ENCODE data around the gene EBI3. TPM values are rescaled to one million over a fixed set of nuclear protein-coding genes. Genes with fewer than 3 reads are reported as not detected.
A peak's percentile ranks its signal among the peaks of the same experiment; 100 is the strongest.
"Not testable (repeated sequence)": the region's sequence is repeated elsewhere in the genome, so short reads cannot be mapped to it uniquely, and the experiment has no call there.

Gene EBI3
- total RNA-seq, 2 experiments from 2014 or later: 0.27 to 1.2 TPM

GRCh38 chr19:4258181-4258580, 28.9 kb downstream of the EBI3 start:
- H3K27ac Mint-ChIP-seq: no peak overlapping the region
- H3K27me3 Mint-ChIP-seq: no peaks in the 10 kb centered on the region
- POLR2A ChIA-PET: no interaction called here
- H3K9me3 Mint-ChIP-seq: peaks cover 8% of the 10 kb centered on the region
- DNase-seq: no peak
- H3K4me1 Mint-ChIP-seq: peaks cover 4% of the 10 kb centered on the region
- CTCF ChIA-PET: interaction anchor here (1.2 kb wide), 1 partner anchor 9 kb away, joined by 3 read pairs; no protein-coding TSS in a partner anchor
- H3K36me3 Mint-ChIP-seq (ENCODE audit: low read depth): peaks cover 46% of the 10 kb centered on the region
- no peak overlapping the region for H3K4me3 Mint-ChIP-seq

GRCh38 chr19:4260613-4261191, 31.4 kb downstream of the EBI3 start:
- Mint-ChIP-seq H3K36me3 (ENCODE audit: low read depth) (peaks cover 31% of the 10 kb centered on the region), H3K27ac (no peak overlapping the region), H3K9me3 (no peaks in the 10 kb centered on the region), H3K27me3 (no peaks in the 10 kb centered on the region), H3K4me1 (peaks cover 19% of the 10 kb centered on the region), H3K4me3 (no peak overlapping the region)
- ChIA-PET POLR2A (no interaction called here), CTCF (interaction anchor here (0.6 kb wide), 1 partner anchor 33 kb away, joined by 4 read pairs; no protein-coding TSS in a partner anchor)
- DNase-seq: no peak

GRCh38 chr19:4264812-4265211, 35.5 kb downstream of the EBI3 start:
- CTCF ChIA-PET: interaction anchor here (0.6 to 2.4 kb wide), 3 partner anchors 8 to 504 kb away, joined by 3 to 6 read pairs (median 3); partner anchors contain the start of gene SH3GL1
- Mint-ChIP-seq H3K9me3 (no peaks in the 10 kb centered on the region), H3K4me1 (peaks cover 37% of the 10 kb centered on the region), H3K27ac (peak overlapping the region; percentile 83), H3K36me3 (ENCODE audit: low read depth) (peaks cover 37% of the 10 kb centered on the region), H3K4me3 (peak overlapping the region; percentile 30), H3K27me3 (no peaks in the 10 kb centered on the region)
- no peak for DNase-seq
- POLR2A ChIA-PET: no interaction called here

GRCh38 chr19:4266253-4267000, 37.1 kb downstream of the EBI3 start:
- Mint-ChIP-seq H3K4me3 (no peak overlapping the region), H3K36me3 (ENCODE audit: low read depth) (peaks cover 33% of the 10 kb centered on the region)
- DNase-seq: no peak

GRCh38 chr19:4267101-4267900, 38.0 kb downstream of the EBI3 start:
- ChIA-PET CTCF (interaction anchor here (0.6 to 3.1 kb wide), 29 partner anchors 8 to 268 kb away, joined by 3 to 33 read pairs (median 5); partner anchors contain the start of genes CHAF1A, HDGFL2, MPND and PLIN5), POLR2A (interaction anchor here (0.6 to 1.0 kb wide), 2 partner anchors 78 to 85 kb away, joined by 3 read pairs; no protein-coding TSS in a partner anchor)
- Mint-ChIP-seq H3K36me3 (ENCODE audit: low read depth) (peaks cover 39% of the 10 kb centered on the region), H3K4me3 (no peak overlapping the region), H3K4me1 (peaks cover 35% of the 10 kb centered on the region), H3K27me3 (no peaks in the 10 kb centered on the region), H3K27ac (no peak overlapping the region), H3K9me3 (no peaks in the 10 kb centered on the region)
- peak; percentile 74 for DNase-seq

More at GRCh38 chr19:4266253-4267000, 37.1 kb downstream of the EBI3 start:
- H3K27me3 Mint-ChIP-seq: no peaks in the 10 kb centered on the region
- CTCF ChIA-PET: interaction anchor here (0.6 to 3.1 kb wide), 29 partner anchors 8 to 268 kb away, joined by 3 to 33 read pairs (median 5); partner anchors contain the start of genes CHAF1A, HDGFL2, MPND and PLIN5
- H3K4me1 Mint-ChIP-seq: peaks cover 35% of the 10 kb centered on the region
- POLR2A ChIA-PET: interaction anchor here (1.0 kb wide), 1 partner anchor 86 kb away, joined by 3 read pairs; no protein-coding TSS in a partner anchor
- H3K27ac Mint-ChIP-seq: no peak overlapping the region
- H3K9me3 Mint-ChIP-seq: no peaks in the 10 kb centered on the region

- ChIA-PET CTCF (interaction anchor here (0.7 to 3.1 kb wide), 15 partner anchors 9 to 267 kb away, joined by 3 to 33 read pairs (median 6); partner anchors contain the start of genes CHAF1A, MPND, PLIN5 and SH3GL1), POLR2A (no interaction called here)
- Mint-ChIP-seq H3K4me3 (no peak overlapping the region), H3K27ac (no peak overlapping the region), H3K36me3 (ENCODE audit: low read depth) (peaks cover 39% of the 10 kb centered on the region), H3K9me3 (no peaks in the 10 kb centered on the region), H3K27me3 (no peaks in the 10 kb centered on the region), H3K4me1 (peaks cover 34% of the 10 kb centered on the region)
- DNase-seq: no peak
Measured at GRCh38 chr19:4267901-4268815, 38.8 kb downstream of the EBI3 start.

GRCh38 chr19:4268816-4269430, 39.6 kb downstream of the EBI3 start:
- Mint-ChIP-seq H3K27me3 (no peaks in the 10 kb centered on the region), H3K27ac (no peak overlapping the region), H3K36me3 (ENCODE audit: low read depth) (peaks cover 36% of the 10 kb centered on the region), H3K9me3 (no peaks in the 10 kb centered on the region), H3K4me3 (no peak overlapping the region), H3K4me1 (peaks cover 30% of the 10 kb centered on the region)
- POLR2A ChIA-PET: no interaction called here
- DNase-seq: no peak
- CTCF ChIA-PET: interaction anchor here (1.3 to 3.1 kb wide), 3 partner anchors 10 to 255 kb away, joined by 3 to 33 read pairs (median 18); partner anchors contain the start of genes CHAF1A and SH3GL1

- Mint-ChIP-seq H3K27me3 (peaks cover 3% of the 10 kb centered on the region), H3K27ac (peak overlapping the region; percentile 41), H3K4me1 (no peaks in the 10 kb centered on the region), H3K36me3 (ENCODE audit: low read depth) (peaks cover 14% of the 10 kb centered on the region), H3K9me3 (no peaks in the 10 kb centered on the region), H3K4me3 (no peak overlapping the region)
- no peak for DNase-seq
- ChIA-PET CTCF (no interaction called here), POLR2A (no interaction called here)
Measured at GRCh38 chr19:4272894-4273293, 43.6 kb downstream of the EBI3 start.

- H3K27ac Mint-ChIP-seq; DNase-seq; H3K36me3 Mint-ChIP-seq (ENCODE audit: low read depth); POLR2A ChIA-PET; H3K9me3 Mint-ChIP-seq; H3K4me1 Mint-ChIP-seq; H3K4me3 Mint-ChIP-seq: not testable (repeated sequence)
- peaks cover 10% of the 10 kb centered on the region for H3K27me3 Mint-ChIP-seq
- CTCF ChIA-PET: interaction anchor here (0.6 to 1.2 kb wide), 4 partner anchors 11 to 602 kb away, joined by 3 to 5 read pairs (median 3); no protein-coding TSS in a partner anchor
Measured at GRCh38 chr19:4274321-4274686, 45.0 kb downstream of the EBI3 start.

- DNase-seq: no peak
- ChIA-PET POLR2A (no interaction called here), CTCF (interaction anchor here (0.8 to 5.9 kb wide), 3 partner anchors 10 to 75 kb away, joined by 3 to 21 read pairs (median 3); no protein-coding TSS in a partner anchor)
- peaks cover 27% of the 10 kb centered on the region for H3K27me3 Mint-ChIP-seq
- H3K27ac Mint-ChIP-seq: no peak overlapping the region
- peaks cover under 1% of the 10 kb centered on the region for H3K36me3 Mint-ChIP-seq (ENCODE audit: low read depth)
- no peaks in the 10 kb centered on the region for H3K9me3 Mint-ChIP-seq
- no peak overlapping the region for H3K4me3 Mint-ChIP-seq
- peaks cover 2% of the 10 kb centered on the region for H3K4me1 Mint-ChIP-seq
Measured at GRCh38 chr19:4277191-4277696, 47.9 kb downstream of the EBI3 start.

GRCh38 chr19:4278010-4278409, 48.7 kb downstream of the EBI3 start:
- Mint-ChIP-seq H3K36me3 (ENCODE audit: low read depth) (no peaks in the 10 kb centered on the region), H3K27me3 (peaks cover 27% of the 10 kb centered on the region), H3K4me1 (peaks cover 2% of the 10 kb centered on the region), H3K4me3 (no peak overlapping the region), H3K9me3 (no peaks in the 10 kb centered on the region), H3K27ac (no peak overlapping the region)
- ChIA-PET POLR2A (interaction anchor here (0.7 kb wide), 1 partner anchor 148 kb away, joined by 3 read pairs; no protein-coding TSS in a partner anchor), CTCF (interaction anchor here (1.2 to 5.9 kb wide), 3 partner anchors 11 to 47 kb away, joined by 3 to 21 read pairs (median 3); no protein-coding TSS in a partner anchor)
- no peak for DNase-seq

Data from activated CD4-positive, alpha-beta T cell treated with anti-CD3 and anti-CD28 coated beads, Interleukin-2, amount 10 ng/mL, durations not matched to agents 7 days and 5 days (primary cell).